HG02610 (cell line): ENCODE results near the gene ARL15.

Experiments
- ATAC-seq: cut with Tn5 transposase; IDR thresholded peaks from one replicate; pipeline ENCODE4 v1.9.1; 2021; ENCODE audit warnings: mild to moderate bottlenecking, moderate library complexity; ENCODE audit not compliant: unreplicated experiment

ARL15 gene

GRCh38 chr5:54315736-54316528 lies 5.6 kb upstream of the ARL15 start:
- ATAC-seq: no peak

- ATAC-seq: no peak
Measured at GRCh38 chr5:54313311-54314270, 3.2 kb upstream of the ARL15 start.

- no peak for ATAC-seq
Measured at GRCh38 chr5:54312499-54312898, 2.1 kb upstream of the ARL15 start.

GRCh38 chr5:54311176-54311677 lies 854 bp upstream of the ARL15 start:
- ATAC-seq: no peak

GRCh38 chr5:54309691-54310432 lies 511 bp downstream of the ARL15 start:
- peak; percentile 16 for ATAC-seq

- ATAC-seq: no peak
Measured at GRCh38 chr5:54309276-54309675, 1.1 kb downstream of the ARL15 start.

- ATAC-seq: no peak
Measured at GRCh38 chr5:54307583-54307982, 2.8 kb downstream of the ARL15 start.

- ATAC-seq: no peak
Measured at GRCh38 chr5:54306893-54307292, 3.5 kb downstream of the ARL15 start.

- ATAC-seq: no peak
Measured at GRCh38 chr5:54305737-54306136, 4.6 kb downstream of the ARL15 start.

- no peak for ATAC-seq
Measured at GRCh38 chr5:54304040-54304439, 6.3 kb downstream of the ARL15 start.

- ATAC-seq: no peak
Measured at GRCh38 chr5:54302267-54302687, 8.1 kb downstream of the ARL15 start.

- ATAC-seq: no peak
Measured at GRCh38 chr5:54301849-54302248, 8.5 kb downstream of the ARL15 start.

- ATAC-seq: no peak
Measured at GRCh38 chr5:54301220-54301619, 9.2 kb downstream of the ARL15 start.

GRCh38 chr5:54298947-54299346 lies 11.4 kb downstream of the ARL15 start:
- no peak for ATAC-seq

- ATAC-seq: no peak
Measured at GRCh38 chr5:54296386-54296785, 14.0 kb downstream of the ARL15 start.

GRCh38 chr5:54295651-54296276 lies 14.6 kb downstream of the ARL15 start:
- ATAC-seq: no peak

- ATAC-seq: no peak
Measured at GRCh38 chr5:54294097-54294667, 16.2 kb downstream of the ARL15 start.

- ATAC-seq: no peak
Measured at GRCh38 chr5:54292866-54293265, 17.5 kb downstream of the ARL15 start.

- no peak for ATAC-seq
Measured at GRCh38 chr5:54291498-54291897, 18.9 kb downstream of the ARL15 start.

GRCh38 chr5:54289769-54290168 lies 20.6 kb downstream of the ARL15 start:
- ATAC-seq: no peak
